GM18909 (cell line): ENCODE data around the gene KIF5B.
A peak's percentile ranks its signal among the peaks of the same experiment; 100 is the strongest.
"Not testable (repeated sequence)": the region's sequence is repeated elsewhere in the genome, so short reads cannot be mapped to it uniquely, and the experiment has no call there.

Source experiments
- ATAC-seq: cut with Tn5 transposase; IDR thresholded peaks from one replicate; pipeline ENCODE4 v1.9.1; 2021; ENCODE audit warnings: mild to moderate bottlenecking; ENCODE audit not compliant: unreplicated experiment, poor library complexity

Gene KIF5B

DNA sequence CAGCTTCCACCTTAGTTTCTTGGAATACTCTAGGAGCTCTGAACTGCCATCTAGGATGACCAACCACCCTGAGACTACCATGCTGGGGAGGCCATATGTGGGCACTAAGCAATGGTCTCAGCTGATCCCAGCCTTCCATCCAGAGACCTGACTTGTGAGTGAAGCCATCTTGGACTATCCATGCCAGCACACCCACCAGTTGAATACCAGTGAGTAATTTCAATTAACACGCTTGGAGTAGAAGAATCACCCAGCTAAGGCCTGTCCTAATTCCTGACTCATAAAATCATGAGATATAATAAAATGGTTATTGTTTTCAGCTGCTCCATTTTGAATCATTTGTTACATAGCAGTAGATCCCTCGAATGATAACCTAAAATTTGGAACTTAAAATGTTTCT is 5.2 kb upstream of the KIF5B start:
- no peak for ATAC-seq

DNA sequence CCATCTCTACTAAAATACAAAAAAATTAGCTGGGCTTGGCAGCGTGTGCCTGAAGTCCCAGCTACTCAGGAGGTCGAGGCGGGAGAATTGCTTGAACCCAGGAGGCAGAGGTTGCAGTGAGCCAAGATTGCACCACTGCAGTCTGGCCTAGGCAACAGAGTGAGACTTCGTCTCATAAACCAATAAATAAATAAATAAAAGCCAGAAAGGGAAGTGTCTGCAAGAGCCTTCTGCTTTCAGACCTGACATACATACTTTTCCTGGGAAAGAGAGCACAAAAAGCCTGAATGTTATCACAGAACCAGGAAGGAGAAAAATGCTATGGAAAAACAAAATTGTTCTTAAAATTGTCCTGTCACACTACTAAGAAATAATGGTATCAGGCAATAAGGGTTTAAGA is 4.1 kb upstream of the KIF5B start:
- no peak for ATAC-seq

DNA sequence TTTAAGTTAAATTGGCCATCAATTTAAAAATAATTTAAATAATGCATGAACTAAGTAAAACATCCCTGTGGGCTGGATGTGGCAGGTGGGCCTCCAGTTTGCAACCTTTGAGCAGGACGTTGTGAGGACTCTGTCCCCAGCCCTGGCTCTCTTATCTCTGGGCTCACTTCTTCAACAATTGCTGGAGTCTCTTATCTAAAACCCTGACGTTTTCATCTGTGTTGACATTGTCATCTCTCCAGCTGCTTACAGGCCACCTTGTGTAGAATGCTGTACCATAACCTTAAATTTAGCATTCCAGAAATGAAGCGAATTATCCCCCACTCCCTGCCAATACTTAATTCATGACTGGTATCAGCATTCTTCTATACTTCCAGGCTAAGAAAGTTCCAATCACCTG is 3.2 kb upstream of the KIF5B start:
- ATAC-seq: no peak

DNA sequence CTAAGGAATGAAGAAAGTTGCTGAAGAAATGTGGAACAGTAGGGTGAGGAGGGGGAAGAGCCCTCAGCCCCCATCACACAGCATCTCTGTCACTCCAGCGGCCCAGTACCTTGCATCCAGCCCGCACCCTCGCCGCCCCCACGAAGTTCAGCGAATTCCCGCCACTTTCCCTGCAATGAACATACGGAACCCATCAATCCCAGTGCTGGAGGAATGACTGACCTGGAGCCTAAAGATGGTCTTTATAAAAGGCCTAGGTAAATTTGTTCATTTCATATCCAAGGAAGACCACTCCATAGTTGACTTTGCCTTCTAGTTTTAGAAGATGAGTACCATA is 779 bp upstream of the KIF5B start:
- no peak for ATAC-seq

DNA sequence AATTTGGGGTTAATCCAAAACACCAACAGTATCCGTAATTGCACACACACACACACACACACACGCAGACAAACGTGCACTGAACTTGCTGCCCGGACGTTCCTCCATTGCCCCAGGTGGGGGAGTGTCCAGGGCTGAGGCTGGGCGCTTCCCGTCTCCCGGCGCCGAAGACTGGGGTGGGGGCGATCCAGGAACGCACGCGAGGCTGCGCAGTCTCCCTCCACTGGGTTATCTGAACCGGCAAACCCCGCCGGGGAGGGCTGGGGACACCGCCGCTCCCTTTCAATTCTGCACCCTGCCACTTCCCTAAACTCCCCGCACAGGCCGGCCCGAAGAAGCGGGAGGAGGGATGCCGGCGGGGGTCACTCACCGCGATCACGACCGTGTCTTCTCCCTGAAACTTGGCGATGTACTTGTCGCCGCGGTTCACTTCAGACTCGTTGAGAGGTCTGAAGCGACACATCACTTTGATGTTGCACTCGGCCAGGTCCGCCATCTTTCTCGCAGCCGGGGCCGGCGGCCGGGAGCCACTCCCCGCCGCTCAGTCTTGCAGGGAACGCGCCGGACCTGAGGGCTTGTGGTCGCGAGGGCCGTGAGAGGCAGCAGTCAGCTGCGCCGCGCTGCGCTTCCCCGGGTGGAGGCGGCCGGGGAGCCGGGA is 618 bp downstream of the KIF5B start:
- peak; percentile 53 for ATAC-seq

DNA sequence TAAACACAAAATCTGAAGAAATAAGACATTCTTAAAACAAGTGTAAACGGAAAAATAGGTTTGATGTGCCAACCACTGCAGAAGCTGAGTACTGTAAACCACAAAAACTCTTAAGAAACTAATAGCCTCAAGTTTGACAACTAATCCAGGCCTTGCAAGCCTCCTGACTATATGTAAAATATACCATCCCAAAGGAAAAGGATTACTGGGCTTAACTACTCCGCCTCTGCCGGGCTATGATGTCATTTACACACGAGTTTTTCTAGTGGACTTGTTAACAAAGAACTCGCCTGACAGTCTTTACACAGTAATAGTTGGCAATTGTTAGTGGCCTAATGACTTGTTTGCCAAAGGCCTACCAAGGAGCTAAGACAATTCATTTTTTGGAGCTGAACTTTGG is 2.1 kb downstream of the KIF5B start:
- no peak for ATAC-seq

DNA sequence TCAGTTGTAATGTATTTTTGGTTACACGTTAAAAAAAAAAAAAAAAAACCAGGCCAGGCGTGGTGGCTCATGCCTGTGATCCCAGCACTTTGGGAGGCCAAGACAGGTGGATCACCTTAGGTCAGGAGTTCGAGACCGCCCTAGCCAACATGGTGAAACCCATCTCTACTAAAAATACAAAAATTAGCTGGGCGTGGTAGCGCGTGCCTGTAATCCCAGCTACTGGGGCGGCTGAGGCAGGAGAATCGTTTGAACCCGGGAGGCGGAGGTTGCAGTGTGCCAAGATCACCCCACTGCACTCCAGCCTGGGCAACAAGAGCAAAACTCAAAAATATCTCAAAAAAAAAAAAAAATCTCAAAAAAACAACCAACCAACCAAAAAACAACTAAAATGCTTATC is 2.8 kb downstream of the KIF5B start:
- ATAC-seq: not testable (repeated sequence)

DNA sequence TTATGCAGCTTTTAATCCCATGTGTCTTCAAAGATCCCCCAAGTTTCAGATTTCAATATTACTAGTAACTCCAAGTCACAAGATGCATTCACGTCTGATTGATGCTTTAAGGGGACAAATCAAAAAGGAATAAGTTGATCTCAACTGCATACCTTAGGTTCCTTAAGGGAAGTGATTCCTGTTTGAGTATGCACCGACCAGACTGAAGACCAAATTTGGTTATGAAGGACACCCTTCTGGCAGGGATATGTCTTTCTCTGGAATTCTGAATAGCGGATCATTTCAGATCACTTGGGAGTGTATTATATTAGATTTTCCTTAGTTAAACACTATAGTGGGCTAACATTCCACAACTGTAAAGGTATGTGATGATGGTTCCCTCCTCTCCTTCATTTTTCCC is 4.3 kb downstream of the KIF5B start:
- no peak for ATAC-seq

DNA sequence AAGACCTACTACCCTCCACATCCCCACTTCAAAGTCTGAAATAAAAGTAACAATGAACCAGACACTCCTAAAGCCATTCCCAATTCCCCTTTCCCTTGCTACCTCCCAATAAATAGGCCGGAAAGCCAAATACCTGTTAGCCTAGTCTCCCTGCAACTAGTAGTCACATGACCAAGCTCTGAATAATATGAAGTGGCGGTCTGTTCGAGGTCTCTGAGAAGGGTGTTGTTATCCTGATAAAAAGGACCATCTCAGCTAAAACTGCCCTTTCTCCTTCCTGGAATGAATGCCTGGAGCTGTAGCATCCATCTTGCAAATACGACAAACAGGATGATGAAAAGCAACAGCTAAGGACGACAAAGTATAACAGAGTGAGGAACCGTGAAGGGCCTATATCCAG is 6.0 kb downstream of the KIF5B start:
- ATAC-seq: no peak

DNA sequence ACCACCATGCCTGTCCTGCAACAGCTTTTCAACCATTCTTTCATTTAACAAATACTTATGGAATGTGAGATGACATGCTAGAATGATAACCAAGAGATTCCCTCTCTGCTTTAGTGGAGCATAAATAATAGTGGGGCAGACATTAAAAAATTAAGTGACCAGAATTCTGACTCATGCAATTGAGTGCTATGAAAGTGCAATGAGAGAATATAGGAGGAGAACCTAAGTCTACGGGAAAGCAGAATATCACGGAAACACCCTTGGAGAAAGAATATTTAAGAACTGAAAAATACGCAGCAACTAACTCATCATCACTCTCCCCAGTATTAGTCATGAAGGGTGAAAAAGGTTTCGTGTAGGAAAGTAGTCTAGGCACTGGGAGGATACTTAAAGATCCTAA is 7.1 kb downstream of the KIF5B start:
- ATAC-seq: no peak

DNA sequence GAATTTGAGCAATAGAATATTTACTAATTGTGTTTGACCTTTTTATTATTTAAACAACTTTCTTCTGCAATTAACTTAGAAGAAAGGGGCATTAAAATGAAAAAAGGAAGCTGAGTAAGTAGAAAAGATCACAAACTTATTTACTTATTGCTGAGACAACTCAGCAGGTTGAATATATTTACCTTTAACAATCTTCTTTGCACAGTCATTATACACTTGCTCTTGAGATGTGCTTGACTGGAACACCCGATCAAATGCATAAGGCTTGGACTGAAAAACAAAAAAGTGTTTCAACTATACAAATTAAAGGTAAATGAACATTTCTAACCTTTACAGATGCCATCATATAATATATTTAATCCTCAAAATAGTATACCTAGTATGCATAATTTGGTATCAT is 7.9 kb downstream of the KIF5B start:
- no peak for ATAC-seq

DNA sequence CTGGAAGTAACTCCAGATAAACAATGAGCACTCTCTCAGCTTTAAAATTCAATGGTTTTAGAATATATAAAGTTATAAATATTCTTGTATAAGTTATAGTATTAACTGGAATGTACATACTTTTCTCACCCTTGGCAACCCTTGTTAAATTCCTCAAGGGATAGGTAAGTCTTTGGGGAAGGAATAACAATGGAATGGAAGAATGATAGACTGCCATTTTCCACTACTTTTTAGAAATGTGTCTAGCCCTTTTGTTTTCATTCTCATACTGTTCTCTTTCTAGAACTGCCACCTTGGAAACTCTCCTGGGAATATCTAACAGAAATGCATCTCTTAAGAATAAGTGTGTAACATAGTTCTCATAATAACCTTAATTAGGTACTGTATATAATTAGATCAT is 8.3 kb downstream of the KIF5B start:
- ATAC-seq: no peak

DNA sequence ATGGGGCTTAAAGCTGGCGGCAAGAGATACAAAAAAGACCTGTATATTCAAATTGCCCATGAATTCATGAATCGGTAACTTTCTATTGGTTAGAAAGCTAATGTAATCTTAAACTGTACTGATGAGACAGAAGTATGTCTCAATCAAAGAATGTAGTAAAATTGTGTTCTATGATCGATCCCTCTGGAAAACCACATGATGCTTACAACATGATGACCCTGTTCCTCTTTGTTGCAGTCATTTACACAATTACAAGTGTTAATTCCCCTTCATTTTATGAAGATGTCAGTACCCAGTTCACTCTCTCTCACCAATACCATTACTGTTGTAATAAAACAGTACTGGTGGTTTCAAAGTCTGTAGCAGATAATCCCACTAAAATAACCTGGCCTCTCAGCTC is 10.1 kb downstream of the KIF5B start:
- no peak for ATAC-seq

DNA sequence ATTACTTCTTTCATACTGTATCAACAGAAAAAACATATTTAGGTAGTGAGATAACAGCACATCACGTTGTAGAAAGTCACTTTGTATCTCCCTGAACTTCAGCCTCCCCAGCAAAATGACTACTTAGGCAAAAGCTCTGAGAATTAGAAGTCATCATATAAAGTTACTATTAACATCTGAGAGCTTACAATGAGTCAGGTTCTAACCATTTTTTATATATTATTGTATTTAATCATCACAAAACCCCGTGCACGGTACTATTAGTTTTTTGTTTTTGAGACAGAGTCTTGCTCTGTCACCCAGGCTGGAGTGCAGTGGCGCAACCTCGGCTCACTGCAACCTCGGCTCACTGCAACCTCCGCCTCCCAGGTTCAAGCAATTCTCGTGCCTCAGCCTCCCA is 13.5 kb downstream of the KIF5B start:
- not testable (repeated sequence) for ATAC-seq

DNA sequence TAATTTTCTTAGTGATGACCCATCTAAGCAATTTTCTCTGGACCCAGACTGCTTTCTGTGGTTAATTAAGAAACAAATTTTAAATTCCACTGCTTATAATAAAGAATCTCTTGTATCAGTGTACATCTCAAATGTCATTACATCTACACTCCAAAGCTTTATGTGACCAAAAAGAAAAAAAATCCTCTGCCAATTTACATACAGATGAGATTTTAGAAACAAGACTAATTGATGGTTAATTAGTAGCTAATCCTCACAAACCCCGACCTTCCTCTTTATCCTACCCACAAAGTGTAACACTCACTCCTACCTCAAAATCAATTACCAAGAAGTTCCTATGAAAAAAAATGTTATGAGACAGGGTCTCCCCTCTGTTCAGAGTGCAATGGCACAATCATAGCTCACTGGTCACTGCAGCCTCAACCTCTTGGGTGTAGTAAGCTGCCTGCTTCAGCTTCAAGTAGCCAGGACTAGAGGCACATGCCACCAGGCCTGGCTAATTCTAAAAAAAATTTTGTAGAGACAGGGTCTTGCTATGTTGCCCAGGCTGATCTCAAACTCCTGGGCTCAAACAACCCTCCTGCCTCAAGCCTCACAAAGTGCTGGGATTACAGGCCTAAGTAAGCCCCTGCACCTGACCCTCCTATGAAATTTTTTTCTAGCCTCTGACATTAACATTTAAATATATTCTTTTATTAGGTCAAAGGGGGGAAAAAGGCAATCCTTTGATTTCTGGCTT is 14.8 kb downstream of the KIF5B start:
- ATAC-seq: no peak

DNA sequence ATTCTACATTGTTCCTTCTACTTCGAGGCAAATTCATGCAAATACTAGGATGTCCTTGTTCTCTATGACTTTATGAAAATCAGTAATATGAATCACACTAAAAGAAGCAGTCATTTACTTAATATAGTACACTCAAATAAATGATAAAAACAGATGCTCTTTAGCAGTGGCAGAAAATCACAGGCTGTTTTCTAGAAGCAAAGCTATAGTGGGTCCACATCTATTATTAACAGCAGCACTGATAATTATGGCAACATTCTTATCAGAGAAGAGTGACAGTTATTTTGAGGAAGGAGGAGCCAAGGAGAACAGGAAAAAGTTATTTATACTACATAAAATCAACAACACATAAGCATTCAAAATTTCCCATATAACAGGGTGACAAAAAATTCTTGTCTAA is 16.5 kb downstream of the KIF5B start:
- no peak for ATAC-seq

DNA sequence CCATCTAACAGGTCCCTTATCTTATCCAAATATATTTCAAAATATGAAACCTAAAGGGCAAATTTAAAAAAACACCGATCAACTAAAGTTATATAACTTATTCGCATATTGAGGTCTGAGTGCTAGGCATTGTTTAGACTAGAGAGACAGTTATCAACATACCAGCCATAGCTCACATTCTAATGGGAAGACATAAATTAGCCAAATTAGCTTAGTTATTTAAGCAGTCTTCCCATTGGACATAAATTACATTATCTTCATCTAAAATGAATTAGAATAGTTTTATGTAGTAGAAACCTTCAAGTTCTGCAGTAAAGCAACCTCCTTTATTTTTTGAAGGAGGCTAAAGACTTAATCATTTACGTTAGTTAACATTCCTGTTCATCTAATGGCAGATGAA is 17.4 kb downstream of the KIF5B start:
- ATAC-seq: no peak

DNA sequence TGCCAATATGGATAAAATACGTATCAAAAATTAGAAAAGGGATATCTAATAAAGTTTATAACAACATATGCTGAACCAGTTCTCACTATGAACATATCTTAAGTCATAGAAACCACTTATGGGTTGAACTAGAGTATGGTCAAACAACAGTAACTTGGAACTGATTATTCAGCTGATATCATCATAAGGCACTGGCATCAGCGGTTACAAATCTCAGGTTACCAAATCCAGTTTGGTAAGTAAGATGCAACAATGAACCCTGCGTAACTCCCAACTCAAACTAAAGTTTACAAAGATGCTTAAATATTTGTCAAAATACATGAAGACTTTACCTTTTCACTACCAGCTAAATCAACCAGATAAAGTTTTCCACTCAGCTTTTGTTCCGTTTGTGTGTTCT is 19.3 kb downstream of the KIF5B start:
- no peak for ATAC-seq

DNA sequence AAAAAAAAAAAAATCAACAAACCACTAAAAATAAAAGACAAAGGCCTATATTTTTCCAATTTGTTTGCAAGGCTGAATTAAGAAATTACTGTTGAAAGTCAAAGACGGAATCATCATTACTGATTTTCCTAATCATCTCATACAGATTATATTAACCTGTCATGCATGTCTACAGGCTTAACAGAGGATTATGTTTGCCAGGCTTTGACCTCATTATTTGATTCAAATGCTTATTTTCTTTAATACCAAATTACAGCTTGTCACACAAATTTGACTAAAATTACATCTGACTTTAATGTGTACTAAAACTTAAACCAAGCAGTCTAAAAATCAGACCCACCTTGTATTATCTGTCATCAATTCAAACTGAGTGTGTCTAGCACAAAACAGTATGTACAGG is 21.2 kb downstream of the KIF5B start:
- ATAC-seq: no peak

DNA sequence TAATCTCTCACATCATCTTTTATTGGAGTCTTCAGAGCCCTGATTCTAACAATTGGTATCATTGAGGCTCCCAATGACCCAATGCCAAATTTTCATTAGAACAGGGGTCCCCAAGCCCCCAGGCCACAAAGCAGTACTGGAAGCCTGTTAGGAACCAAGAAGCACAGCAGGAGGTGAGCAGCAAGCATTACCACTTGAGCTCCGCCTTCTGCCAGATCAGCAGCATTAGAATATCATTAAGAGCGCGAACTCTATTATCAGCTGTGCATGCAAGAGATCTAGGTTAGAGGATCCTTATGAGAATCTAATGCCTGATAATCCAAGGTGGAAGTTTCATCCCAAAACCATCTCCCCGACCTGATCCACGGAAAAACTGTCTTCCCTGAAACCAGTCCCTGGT is 23.1 kb downstream of the KIF5B start:
- ATAC-seq: no peak

DNA sequence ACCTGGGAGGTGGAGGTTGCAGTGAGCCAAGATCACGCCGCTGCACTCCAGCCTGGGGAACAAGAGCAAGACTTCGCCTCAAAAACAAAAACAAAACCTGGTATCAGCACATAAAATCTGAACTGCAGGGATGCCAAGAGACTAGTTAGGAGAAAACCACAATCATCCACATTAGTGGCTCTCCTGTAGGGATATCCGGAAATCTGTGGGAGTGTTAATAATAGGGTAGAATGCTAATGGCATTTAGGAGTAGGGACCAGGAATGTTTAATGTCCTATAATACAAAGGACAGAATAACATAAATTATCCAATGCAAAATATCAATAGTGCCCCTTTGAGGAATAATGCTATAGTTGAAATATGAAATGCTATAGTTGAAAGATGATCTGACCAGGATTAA is 24.3 kb downstream of the KIF5B start:
- ATAC-seq: no peak

DNA sequence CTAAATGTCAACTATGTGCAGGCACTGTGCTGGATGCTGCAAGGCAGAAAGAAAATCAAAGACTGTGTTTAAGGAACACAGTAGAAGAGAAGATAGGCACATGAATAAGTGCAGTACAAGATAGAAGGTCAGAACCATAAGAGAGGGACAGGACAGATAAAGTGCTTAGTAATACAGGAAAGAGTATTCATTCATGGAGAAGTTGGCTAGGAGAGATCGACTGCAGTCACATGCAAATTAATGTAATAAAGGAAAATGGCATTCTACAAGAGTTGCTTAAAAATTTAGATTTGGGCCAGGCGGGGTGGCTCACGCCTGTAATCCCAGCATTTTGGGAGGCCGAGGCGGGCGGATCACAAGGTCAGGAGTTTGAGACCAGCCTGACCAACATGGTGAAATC is 24.8 kb downstream of the KIF5B start:
- ATAC-seq: no peak
